Activated T-helper 17 cell treated with anti-CD3 and anti-CD28 coated beads, Interleukin-2, amount 50 U/mL, for 72 hours (primary cell): ENCODE data around the gene DNHD1. TPM values are rescaled to one million over a fixed set of nuclear protein-coding genes. Genes with fewer than 3 reads are reported as not detected.

ENCODE experiments used
- ATAC-seq: fragments of 150-1000 bp; cut with Tn5 transposase; replicated peaks from 2 replicates; pipeline ENCODE4 v1.10.0; 2021; ENCODE audit warnings: mild to moderate bottlenecking, moderate library complexity
- H3K27ac Mint-ChIP-seq: one replicate; pipeline ENCODE4 v1.8.0; 2022; ENCODE audit warnings: mixed read lengths
- H3K27me3 Mint-ChIP-seq: one replicate; pipeline ENCODE4 v1.8.0; 2022; ENCODE audit warnings: mixed read lengths
- H3K36me3 Mint-ChIP-seq: one replicate; pipeline ENCODE4 v1.8.0; 2022; ENCODE audit warnings: low read depth, mild to moderate bottlenecking, mixed read lengths
- H3K4me1 Mint-ChIP-seq: one replicate; pipeline ENCODE4 v1.8.0; 2022; ENCODE audit warnings: mixed read lengths
- H3K4me3 Mint-ChIP-seq: one replicate; pipeline ENCODE4 v1.8.0; 2022; ENCODE audit warnings: mild to moderate bottlenecking, mixed read lengths
- H3K9me3 Mint-ChIP-seq: one replicate; pipeline ENCODE4 v1.8.0; 2022; ENCODE audit warnings: mixed read lengths
- total RNA-seq, 2 donors: library from RNA; stranded (reverse); gene quantifications; one replicate each; pipeline ENCODE4 v1.2.3, GENCODE V29; 2022

Gene DNHD1
- total RNA-seq, 2 donors from 2014 or later, result 25.2 to 39.3 TPM

GRCh38 chr11:6594142-6594768 lies 97.2 kb downstream of the DNHD1 start:
- Mint-ChIP-seq H3K36me3 (peaks cover 90% of the 10 kb centered on the region), H3K27ac (peak overlapping the region; percentile 15), H3K27me3 (no peaks in the 10 kb centered on the region), H3K4me3 (no peak overlapping the region), H3K4me1 (peaks cover 21% of the 10 kb centered on the region), H3K9me3 (no peaks in the 10 kb centered on the region)
- ATAC-seq, result no peak

DNA sequence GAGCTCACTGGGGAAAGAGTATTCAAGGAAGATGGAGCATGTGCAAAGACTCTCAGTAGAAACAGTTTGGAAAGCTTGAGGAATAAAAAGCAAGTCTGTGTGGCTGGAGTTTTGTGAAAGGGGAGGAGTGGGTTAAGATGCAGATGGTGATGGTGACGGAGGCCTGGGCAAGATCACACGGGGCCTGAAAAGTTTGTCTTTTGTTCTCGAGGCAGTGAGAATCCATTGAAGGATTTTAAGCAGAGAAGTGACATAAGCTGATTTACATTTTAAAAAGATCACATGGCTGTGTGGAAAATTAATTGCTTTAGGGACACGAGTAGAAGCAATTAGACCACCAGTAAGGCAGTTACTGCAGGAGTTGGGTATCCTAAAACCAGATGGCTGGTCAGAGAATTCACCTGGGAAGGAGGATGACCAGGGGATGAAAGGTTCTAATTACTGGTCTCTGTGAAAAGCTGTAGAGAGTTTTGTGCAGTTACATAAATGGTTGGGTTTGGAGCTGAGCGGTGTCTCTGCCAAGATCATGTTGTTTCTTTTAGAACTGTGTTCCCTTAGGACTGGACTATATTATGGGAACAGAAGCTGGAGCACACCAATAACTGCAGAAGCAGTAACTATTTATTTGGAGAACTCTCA lies 99.3 kb downstream of the DNHD1 start:
- H3K27me3 Mint-ChIP-seq, result no peaks in the 10 kb centered on the region
- H3K27ac Mint-ChIP-seq, result peak overlapping the region; percentile 26
- no peak overlapping the region for H3K4me3 Mint-ChIP-seq
- no peaks in the 10 kb centered on the region for H3K9me3 Mint-ChIP-seq
- H3K4me1 Mint-ChIP-seq, result peaks cover 21% of the 10 kb centered on the region
- peaks cover 86% of the 10 kb centered on the region for H3K36me3 Mint-ChIP-seq
- ATAC-seq, result no peak

DNA sequence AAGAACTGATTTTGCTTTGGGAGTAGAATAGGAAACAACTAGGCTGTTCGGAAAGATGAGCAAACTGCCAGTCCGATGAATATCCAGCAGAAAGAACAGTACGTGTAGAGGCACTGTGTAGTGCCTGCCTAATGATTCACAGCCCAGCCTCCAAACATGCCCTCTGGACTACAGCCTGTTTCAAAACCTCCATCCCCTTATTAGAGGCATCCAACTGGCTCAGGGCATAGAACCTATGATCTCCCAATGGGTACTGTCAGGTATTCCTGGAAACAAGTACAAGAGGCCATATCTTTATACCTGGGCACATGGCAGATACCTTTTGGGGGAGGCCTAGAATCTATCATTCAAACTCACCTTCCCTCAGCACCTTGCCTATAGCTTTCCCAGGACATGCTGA lies 101.5 kb downstream of the DNHD1 start:
- H3K27me3 Mint-ChIP-seq, result no peaks in the 10 kb centered on the region
- H3K4me1 Mint-ChIP-seq, result peaks cover 21% of the 10 kb centered on the region

DNA sequence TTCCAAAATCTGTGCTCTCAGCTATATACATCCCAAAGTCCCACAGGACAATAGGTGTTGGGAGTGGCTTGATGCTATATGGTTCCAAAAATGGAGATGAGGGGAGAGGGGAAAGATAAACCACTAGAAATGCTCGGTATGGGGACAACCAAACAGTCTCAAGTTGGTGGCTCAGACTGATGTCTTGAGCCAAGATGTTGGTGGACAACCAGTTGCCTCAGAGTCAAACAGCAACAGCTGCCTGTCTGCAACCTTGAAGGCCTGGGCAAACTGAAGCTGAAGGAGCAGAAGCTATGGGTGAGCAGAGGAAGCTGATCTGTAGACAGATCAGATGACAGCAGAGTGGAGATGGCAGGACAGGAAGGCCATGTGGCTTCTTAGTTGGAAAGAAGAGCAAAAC lies 102.4 kb downstream of the DNHD1 start:
- H3K4me1 Mint-ChIP-seq, result peaks cover 16% of the 10 kb centered on the region
- H3K9me3 Mint-ChIP-seq, result no peaks in the 10 kb centered on the region
- H3K27me3 Mint-ChIP-seq, result no peaks in the 10 kb centered on the region
- H3K4me3 Mint-ChIP-seq, result no peak overlapping the region
- peaks cover 56% of the 10 kb centered on the region for H3K36me3 Mint-ChIP-seq
- no peak for ATAC-seq
- peak overlapping the region; percentile 41 for H3K27ac Mint-ChIP-seq

More for the DNA sequence above, 101.5 kb downstream of the DNHD1 start:
- ATAC-seq, result no peak
- Mint-ChIP-seq H3K27ac (peak overlapping the region; percentile 41), H3K4me3 (no peak overlapping the region), H3K36me3 (peaks cover 64% of the 10 kb centered on the region), H3K9me3 (no peaks in the 10 kb centered on the region)

GRCh38 chr11:6599881-6600390 lies 102.9 kb downstream of the DNHD1 start:
- ATAC-seq, result no peak
- no peak overlapping the region for H3K27ac Mint-ChIP-seq
- no peaks in the 10 kb centered on the region for H3K27me3 Mint-ChIP-seq
- peaks cover 13% of the 10 kb centered on the region for H3K4me1 Mint-ChIP-seq
- peaks cover 52% of the 10 kb centered on the region for H3K36me3 Mint-ChIP-seq
- H3K4me3 Mint-ChIP-seq, result no peak overlapping the region
- H3K9me3 Mint-ChIP-seq, result no peaks in the 10 kb centered on the region

DNA sequence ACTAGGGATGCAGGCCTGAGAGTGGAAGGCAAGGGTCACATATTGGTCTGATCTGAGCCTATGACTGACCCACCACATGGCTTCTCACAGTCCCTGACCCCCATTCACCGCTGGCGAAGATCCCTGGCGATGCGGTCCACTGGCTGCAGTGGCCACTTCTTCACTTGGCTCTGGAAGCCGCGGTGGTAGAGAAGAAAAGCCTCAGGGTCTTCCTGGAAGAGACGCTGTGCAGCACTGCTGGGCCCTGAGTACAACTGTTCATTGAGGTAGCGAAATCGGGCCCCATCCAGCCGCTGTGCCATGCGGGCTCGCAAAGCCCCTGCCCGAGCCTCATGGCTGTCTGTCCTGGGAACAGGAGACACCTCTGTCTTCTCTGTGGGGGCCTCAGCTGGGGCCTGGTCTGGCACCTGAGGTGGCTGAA lies 104.0 kb downstream of the DNHD1 start:
- no peak overlapping the region for H3K27ac Mint-ChIP-seq
- H3K36me3 Mint-ChIP-seq, result peaks cover 46% of the 10 kb centered on the region
- no peak overlapping the region for H3K4me3 Mint-ChIP-seq
- H3K4me1 Mint-ChIP-seq, result peaks cover 13% of the 10 kb centered on the region
- no peaks in the 10 kb centered on the region for H3K27me3 Mint-ChIP-seq
- H3K9me3 Mint-ChIP-seq, result no peaks in the 10 kb centered on the region
- no peak for ATAC-seq

DNA sequence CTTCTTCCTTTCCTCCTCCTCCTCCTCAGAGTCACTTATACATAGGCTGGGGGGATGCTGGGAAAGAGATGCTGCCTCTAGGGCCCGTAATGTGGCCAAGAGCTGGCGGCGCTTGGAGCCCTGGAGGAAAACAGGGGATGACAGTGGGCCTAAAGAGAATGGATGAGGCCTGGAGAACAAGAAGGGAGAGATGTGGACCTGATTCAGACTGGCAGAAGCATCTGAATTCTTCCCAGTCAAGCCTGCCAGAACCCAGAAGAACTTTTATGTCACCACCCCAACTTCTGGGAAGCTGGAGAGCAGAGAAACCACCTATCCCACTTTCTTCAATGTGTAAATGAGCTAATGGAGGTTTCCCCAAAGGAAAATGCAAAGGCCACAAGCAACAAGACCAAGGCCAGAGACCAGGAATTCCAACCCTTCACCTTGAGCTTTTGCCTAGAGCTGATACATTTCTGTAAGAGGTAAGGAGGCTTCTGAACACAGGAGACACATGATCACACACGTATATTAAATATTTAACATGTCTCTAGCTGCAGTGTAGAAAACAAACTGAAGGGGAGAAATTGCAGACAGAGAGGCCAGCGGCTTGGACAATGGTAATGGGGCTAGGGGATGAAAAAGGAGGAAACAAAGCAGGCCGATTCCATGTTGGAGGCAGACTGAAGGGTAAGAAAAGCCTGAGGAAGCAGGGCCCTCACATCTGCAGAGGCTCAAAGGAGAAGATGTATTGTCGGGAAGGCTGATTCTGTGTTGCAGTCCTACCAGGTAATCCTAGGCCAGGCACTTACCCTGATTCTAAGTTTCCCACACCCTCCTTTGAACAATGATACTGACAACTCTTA lies 105.2 kb downstream of the DNHD1 start:
- Mint-ChIP-seq H3K9me3 (no peaks in the 10 kb centered on the region), H3K4me3 (no peak overlapping the region), H3K27me3 (no peaks in the 10 kb centered on the region), H3K27ac (no peak overlapping the region), H3K4me1 (peaks cover 20% of the 10 kb centered on the region), H3K36me3 (peaks cover 45% of the 10 kb centered on the region)
- ATAC-seq, result no peak

- Mint-ChIP-seq H3K27ac (no peak within 1 kb of the TSS), H3K4me3 (no peak within 1 kb of the TSS), H3K36me3 (peaks cover 45% of the 10 kb centered on the region), H3K27me3 (no peaks in the 10 kb centered on the region), H3K4me1 (peaks cover 16% of the 10 kb centered on the region), H3K9me3 (no peaks in the 10 kb centered on the region)
- peak; percentile 68 for ATAC-seq
These were observed 106.4 kb downstream of the DNHD1 start, which contains the start of the genes ILK and RRP8 for GRCh38 chr11:6603287-6604080. ILK (plus strand) TSS chr11:6603774; CDS start chr11:6604272, 498 bp downstream. RRP8 (minus strand) TSS chr11:6603616; CDS start chr11:6603502, 114 bp downstream.

- peak; percentile 52 for ATAC-seq
- Mint-ChIP-seq H3K36me3 (peaks cover 45% of the 10 kb centered on the region), H3K4me3 (no peak overlapping the region), H3K27me3 (no peaks in the 10 kb centered on the region), H3K4me1 (peaks cover 16% of the 10 kb centered on the region), H3K9me3 (no peaks in the 10 kb centered on the region), H3K27ac (no peak overlapping the region)
These were observed 107.1 kb downstream of the DNHD1 start for GRCh38 chr11:6604081-6604626.

DNA sequence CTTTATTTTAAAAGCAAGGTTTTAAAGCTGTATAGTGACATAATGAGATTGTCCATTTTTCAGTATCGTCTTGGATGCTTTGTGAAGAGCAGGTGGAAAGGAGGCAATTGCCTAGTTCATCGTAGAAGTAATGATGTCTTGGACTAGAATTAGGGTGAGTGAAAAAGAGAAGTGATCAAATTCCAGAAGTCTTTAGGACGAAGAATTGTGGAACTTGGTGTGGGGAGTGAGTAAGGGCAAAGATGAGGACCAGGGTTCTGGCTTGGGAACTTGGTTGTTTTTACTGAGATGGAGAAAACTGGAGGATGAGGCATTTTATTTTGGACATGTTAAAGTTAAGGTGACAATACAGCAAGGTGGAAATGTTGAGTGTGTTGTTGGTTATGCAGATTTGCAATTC lies 107.7 kb downstream of the DNHD1 start:
- no peak overlapping the region for H3K27ac Mint-ChIP-seq
- no peak overlapping the region for H3K4me3 Mint-ChIP-seq
- H3K4me1 Mint-ChIP-seq, result peaks cover 19% of the 10 kb centered on the region
- no peak for ATAC-seq
- no peaks in the 10 kb centered on the region for H3K27me3 Mint-ChIP-seq
- peaks cover 45% of the 10 kb centered on the region for H3K36me3 Mint-ChIP-seq
- H3K9me3 Mint-ChIP-seq, result no peaks in the 10 kb centered on the region

- peaks cover 56% of the 10 kb centered on the region for H3K36me3 Mint-ChIP-seq
These were observed 109.5 kb downstream of the DNHD1 start for GRCh38 chr11:6606471-6607189.

GRCh38 chr11:6607190-6607795 lies 110.2 kb downstream of the DNHD1 start:
- H3K36me3 Mint-ChIP-seq, result peaks cover 57% of the 10 kb centered on the region
- H3K27me3 Mint-ChIP-seq, result no peaks in the 10 kb centered on the region
- H3K9me3 Mint-ChIP-seq, result no peaks in the 10 kb centered on the region

More at GRCh38 chr11:6606471-6607189, 109.5 kb downstream of the DNHD1 start:
- Mint-ChIP-seq H3K27me3 (no peaks in the 10 kb centered on the region), H3K27ac (no peak overlapping the region), H3K4me1 (peaks cover 28% of the 10 kb centered on the region), H3K4me3 (no peak overlapping the region), H3K9me3 (no peaks in the 10 kb centered on the region)
- ATAC-seq, result peak; percentile 46

GRCh38 chr11:6608011-6608410 lies 110.9 kb downstream of the DNHD1 start:
- H3K36me3 Mint-ChIP-seq, result peaks cover 57% of the 10 kb centered on the region
- no peak overlapping the region for H3K4me3 Mint-ChIP-seq
- H3K27ac Mint-ChIP-seq, result no peak overlapping the region
- peaks cover 28% of the 10 kb centered on the region for H3K4me1 Mint-ChIP-seq
- ATAC-seq, result no peak
- H3K9me3 Mint-ChIP-seq, result no peaks in the 10 kb centered on the region
- no peaks in the 10 kb centered on the region for H3K27me3 Mint-ChIP-seq

More at GRCh38 chr11:6607190-6607795, 110.2 kb downstream of the DNHD1 start:
- Mint-ChIP-seq H3K4me1 (peaks cover 28% of the 10 kb centered on the region), H3K27ac (no peak overlapping the region), H3K4me3 (no peak overlapping the region)
- ATAC-seq, result peak; percentile 23
